Measurements from ENCODE around the gene AMMECR1. TPM values are rescaled to one million over a fixed set of nuclear protein-coding genes. Genes with fewer than 3 reads are reported as not detected.

Gene AMMECR1
- total and polyA plus RNA-seq, 2 of the 13 experiments (the other 11 are each of a cell fraction or from before 2014, with no cell fraction given) = 3.1 to 7.5 TPM

- TF ChIP-seq, protein P1, sequence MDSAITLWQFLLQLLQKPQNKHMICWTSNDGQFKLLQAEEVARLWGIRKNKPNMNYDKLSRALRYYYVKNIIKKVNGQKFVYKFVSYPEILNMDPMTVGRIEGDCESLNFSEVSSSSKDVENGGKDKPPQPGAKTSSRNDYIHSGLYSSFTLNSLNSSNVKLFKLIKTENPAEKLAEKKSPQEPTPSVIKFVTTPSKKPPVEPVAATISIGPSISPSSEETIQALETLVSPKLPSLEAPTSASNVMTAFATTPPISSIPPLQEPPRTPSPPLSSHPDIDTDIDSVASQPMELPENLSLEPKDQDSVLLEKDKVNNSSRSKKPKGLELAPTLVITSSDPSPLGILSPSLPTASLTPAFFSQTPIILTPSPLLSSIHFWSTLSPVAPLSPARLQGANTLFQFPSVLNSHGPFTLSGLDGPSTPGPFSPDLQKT (CRISPR knock-in tag; IDR thresholded peaks at IDR 0.05; ENCODE audit: borderline replicate concordance) = no peak
- no peak for TF ChIP-seq ONECUT2 (CRISPR knock-in tag; IDR thresholded peaks at IDR 0.05)
- no peak for TF ChIP-seq TRAFD1 (CRISPR knock-in tag; IDR thresholded peaks at IDR 0.05; ENCODE audit: borderline replicate concordance)
- no peak for TF ChIP-seq USF2 (IDR thresholded peaks at IDR 0.05; ENCODE audit: low read depth, low read length)
- TF ChIP-seq USF2 (CRISPR knock-in tag; IDR thresholded peaks at IDR 0.05; ENCODE audit: borderline replicate concordance) = no peak
- no peak for TF ChIP-seq ZNF225 (CRISPR knock-in tag; IDR thresholded peaks at IDR 0.05)
- TF ChIP-seq MTF1 (CRISPR knock-in tag; IDR thresholded peaks at IDR 0.05) = no peak
- TF ChIP-seq SMYD3 (CRISPR knock-in tag; IDR thresholded peaks at IDR 0.05) = no peak
- TF ChIP-seq ZNF589 (CRISPR knock-in tag; conservative IDR thresholded peaks at IDR 0.05) = no peak
- no peak for TF ChIP-seq HNRNPLL (IDR thresholded peaks at IDR 0.05; ENCODE audit: low read depth, low read length, poor library complexity, severe bottlenecking)
- TF ChIP-seq ZBTB1 (CRISPR knock-in tag; IDR thresholded peaks at IDR 0.05; ENCODE audit: borderline replicate concordance) = no peak
- no peak for TF ChIP-seq PAX8 (CRISPR knock-in tag; IDR thresholded peaks at IDR 0.05; ENCODE audit: borderline replicate concordance)
- TF ChIP-seq ZNF879 (CRISPR knock-in tag; IDR thresholded peaks at IDR 0.05) = no peak
- no peak for TF ChIP-seq ZNF207 (IDR thresholded peaks at IDR 0.05; ENCODE audit: borderline replicate concordance)
These were observed 41.4 kb upstream of the AMMECR1 start (continued) for GRCh38 chrX:110359273-110359672.

All from HepG2 (cell line).